ENCODE measurements around the gene CHMP1A.
A peak's percentile ranks its signal among the peaks of the same experiment; 100 is the strongest.

Gene CHMP1A

DNA sequence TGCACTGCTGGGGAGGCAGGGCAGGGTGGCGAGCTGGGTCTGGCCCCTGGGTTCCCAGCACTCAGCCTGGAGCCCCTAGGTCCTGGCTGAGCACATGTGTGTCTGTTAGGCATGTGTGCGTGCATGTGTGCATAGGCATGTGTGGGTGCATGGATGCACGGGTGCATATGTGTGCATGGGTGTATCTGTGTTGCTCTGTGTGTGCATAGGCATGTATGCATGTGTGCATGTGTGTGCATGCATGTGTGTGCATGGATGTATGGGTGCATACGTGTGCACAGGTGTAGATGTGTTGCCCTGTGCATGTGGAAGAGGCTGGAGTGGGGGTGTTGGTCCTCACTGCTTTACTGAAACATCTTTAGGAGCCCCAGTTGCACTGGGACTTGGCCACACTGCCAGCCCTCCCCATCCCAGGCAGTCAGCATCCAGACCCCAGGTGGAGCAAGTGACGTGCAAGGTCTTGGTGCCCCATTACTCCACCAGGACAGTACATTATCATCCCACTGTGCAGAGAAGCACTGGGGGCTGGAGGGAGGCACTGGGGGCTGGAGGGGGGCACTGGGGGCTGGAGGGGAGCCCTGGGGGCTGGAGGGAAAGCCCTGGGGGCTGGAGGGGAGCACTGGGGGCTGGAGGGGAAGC, 54.4 kb downstream of the CHMP1A start:
- DNase-seq (ENCODE audit: low read depth), result no peak

DNA sequence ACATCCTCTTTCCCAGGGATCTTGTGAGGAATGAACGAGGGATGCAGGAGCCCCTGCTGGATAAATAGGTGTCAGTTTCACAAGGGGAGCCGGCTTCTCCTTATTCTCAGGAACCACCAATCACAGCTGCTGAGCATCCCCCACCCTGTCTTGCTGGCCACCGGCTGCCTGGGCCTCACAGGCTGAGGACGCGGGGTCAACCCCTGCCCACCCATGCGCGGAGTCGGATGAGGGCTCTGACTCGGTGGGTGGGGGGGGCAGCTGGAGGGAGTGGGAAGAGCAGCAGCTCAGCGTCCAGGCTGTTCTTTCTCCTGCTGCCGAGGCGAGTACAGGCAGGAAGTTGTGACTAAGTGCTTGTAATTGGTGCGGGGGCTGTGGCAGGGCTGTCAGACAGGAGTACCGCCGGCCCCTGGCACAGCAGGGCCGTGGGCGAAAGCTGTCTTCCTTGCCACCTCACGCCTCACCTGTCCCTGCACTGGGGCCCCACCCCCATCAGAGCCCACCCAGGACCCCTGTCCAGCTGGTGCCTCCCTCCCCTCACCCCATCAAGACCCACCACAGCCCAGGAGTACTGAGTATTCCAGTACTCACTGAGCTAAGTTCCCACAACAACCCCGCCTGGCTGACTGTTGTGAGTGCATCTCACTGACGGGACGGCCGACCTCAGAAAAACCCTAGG, 55.1 kb downstream of the CHMP1A start:
- DNase-seq (ENCODE audit: low read depth), result peak; percentile 58

DNA sequence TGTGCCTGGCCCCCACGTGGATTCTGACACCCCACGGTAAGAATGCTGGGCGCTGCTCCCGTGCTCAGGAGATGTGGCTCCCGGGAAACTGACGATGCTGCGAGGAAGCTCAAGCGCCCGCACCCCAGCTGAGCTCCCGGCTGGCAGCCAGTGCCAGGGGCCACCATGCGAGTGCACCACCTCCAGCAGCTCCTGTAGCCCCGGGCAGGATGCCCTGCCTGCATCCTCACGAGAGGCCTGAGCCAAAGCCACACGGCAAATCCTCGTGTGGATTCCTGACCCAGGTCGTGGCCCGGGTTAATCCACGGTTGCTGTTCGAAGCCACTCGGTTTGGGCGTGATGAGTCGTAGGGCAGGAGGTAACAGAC, 55.6 kb downstream of the CHMP1A start:
- no peak for DNase-seq (ENCODE audit: low read depth)

- DNase-seq (ENCODE audit: low read depth), result no peak
Observed at GRCh38 chr16:89600956-89601355, 56.6 kb downstream of the CHMP1A start.

GRCh38 chr16:89600427-89600826, 57.1 kb downstream of the CHMP1A start:
- DNase-seq (ENCODE audit: low read depth), result no peak

GRCh38 chr16:89599902-89600301, 57.6 kb downstream of the CHMP1A start:
- DNase-seq (ENCODE audit: low read depth), result no peak

DNA sequence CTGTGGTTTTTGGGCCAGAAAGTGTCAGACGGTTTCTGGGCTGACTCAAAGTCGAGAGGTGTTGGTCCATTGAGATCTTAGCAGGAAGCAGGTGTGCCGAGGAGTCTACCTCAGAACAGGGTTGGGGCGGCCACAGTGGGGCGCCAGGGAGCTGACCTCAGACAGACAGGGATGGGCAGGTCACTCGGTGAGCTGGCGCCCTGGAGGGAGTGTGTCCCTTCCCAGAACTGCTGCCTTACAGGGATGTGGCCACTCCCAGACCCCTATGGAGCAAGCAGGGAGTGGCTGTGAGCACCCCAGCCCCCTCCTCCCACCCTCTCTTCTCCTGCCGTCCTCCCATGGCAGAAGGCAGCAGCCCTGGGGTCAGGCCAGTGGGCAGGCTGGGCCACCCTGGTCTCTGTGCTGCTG, 58.1 kb downstream of the CHMP1A start:
- DNase-seq (ENCODE audit: low read depth), result no peak

GRCh38 chr16:89598199-89598598, 59.3 kb downstream of the CHMP1A start:
- DNase-seq (ENCODE audit: low read depth), result no peak

DNA sequence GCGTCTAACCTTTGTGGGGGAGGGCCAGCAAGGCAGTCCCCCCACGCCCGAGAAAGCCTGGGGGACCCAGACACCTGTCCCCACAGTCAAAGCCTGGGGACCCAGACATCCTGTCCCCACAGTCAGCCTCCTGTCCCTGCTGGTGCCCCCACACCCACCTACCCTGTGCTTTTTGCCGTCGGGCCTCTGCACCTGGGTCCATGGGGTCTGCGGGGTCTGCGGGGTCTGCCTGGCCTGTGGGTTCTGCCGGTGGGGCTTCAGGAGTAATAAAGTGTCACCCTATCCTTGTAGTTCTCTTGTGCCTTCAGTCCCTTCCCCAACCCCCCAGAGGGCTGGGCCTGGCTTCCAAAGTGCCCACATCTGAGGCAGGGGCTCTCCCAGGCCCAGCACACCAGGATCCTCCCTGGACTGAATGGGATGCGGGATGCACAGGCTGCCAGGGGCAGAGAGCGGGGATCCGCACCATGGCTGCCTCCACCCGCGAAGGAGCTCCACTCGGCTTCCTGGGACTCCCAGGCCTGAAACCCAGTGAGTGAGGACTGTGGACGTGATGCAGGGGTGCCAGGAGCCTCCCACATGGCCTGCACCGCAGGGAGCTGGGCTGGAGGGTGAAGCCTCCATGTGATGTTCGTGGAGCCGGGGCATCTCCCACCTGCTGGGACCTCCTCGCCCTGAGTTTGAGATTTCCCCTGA, 60.4 kb downstream of the CHMP1A start:
- no peak for DNase-seq (ENCODE audit: low read depth)

DNA sequence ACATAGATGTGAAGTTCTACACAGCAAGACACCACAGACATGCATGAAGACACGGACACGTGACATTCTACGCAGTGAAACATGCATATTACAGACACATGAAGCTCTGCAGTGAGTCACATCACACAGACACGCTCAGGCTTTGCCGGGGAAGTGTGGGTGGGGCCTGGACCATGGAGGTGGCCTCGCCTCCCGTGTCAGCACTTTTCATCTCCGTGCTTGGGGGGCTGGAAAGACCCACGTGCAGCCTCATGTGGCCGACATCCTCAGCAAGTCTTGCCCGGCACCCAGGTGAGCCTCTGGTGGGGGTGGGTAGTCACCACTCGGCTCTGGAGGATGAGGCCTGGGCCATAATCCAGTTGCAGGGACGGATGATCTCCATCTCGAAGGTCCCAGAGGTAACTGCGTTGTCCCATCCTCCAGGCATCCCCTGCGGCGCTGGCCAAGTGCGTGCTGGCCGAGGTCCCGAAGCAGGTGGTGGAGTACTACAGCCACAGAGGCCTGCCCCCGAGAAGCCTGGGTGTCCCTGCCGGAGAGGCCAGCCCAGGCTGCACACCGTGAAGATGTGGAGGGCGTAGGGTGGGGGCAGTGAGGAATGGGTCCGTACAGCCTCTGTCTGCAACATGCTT, 61.3 kb downstream of the CHMP1A start:
- no peak for DNase-seq (ENCODE audit: low read depth)

GRCh38 chr16:89595330-89596060, 62.0 kb downstream of the CHMP1A start:
- no peak for DNase-seq (ENCODE audit: low read depth)
